GM19193 (cell line): Measurements from ENCODE around the gene FTO.

Source experiments
- POLR2A ChIP-seq: IDR thresholded peaks from 4 replicates; pipeline ENCODE4 v1.6.1; 2011; ENCODE audit not compliant: insufficient read depth, insufficient read length; ENCODE audit errors: extremely low read depth

The FTO gene

GRCh38 chr16:53732296-53732929 is 28.5 kb downstream of the FTO start:
- TF ChIP-seq POLR2A = no peak

GRCh38 chr16:53734908-53735307 is 31.0 kb downstream of the FTO start:
- TF ChIP-seq POLR2A = no peak

GRCh38 chr16:53736297-53736696 is 32.3 kb downstream of the FTO start:
- no peak for TF ChIP-seq POLR2A

DNA sequence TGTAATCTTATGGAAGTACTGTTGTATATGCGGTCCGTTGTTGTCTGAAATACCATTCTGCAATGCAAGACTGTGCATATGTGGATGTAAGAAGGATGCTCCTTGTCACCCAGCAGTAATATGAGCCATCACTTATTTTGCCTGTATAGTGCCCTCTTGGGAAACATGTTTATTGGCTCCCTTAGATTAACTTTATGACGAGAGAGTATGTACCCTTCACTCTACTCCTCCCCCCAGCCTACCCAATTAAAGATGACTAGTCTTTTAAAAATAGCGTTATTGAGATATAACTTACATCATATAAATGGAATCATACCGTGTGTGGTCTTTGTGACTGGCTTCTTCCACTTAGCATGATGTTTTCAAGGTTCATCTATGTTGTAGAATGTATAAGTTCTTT is 33.6 kb downstream of the FTO start:
- no peak for TF ChIP-seq POLR2A

DNA sequence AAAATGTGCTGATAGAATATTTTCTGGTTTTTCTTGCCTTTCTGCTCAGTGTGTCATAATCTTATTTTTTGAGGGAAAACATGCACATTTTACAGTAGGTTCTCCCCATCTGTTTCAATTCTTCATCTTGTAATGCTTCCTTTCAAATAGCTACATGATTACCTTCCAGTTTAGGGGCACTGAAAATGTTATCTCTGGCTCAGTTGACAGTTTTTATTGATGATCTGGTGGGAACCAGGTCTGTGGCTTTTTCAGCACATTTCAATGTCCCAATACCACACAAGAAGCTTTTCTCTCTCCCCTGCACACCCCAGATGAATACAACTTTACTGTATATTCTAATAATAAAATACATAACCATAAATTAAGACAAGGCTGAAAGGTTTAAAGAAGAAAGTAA is 36.5 kb downstream of the FTO start:
- no peak for TF ChIP-seq POLR2A

GRCh38 chr16:53740933-53741531 is 37.1 kb downstream of the FTO start:
- no peak for TF ChIP-seq POLR2A

DNA sequence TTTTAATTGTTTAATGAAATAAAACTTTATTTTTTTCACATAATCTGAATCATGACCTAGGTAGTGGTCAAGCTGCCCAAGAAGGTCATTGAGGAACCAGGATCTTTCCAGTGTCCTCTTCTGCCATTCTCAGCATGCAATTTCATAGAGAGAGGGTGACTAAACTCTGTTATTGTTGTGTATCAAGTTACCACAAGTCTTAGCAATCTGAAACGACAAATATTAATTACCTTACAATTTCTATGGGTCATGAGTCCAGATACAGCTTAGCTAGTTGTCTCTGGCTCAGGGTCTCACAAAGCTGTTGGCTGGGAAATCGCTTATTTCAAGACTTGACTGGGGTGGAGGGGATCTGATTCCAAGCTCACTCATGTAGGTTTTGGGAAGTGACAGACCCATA is 37.6 kb downstream of the FTO start:
- TF ChIP-seq POLR2A = no peak

GRCh38 chr16:53743149-53743566 is 39.2 kb downstream of the FTO start:
- TF ChIP-seq POLR2A = no peak

DNA sequence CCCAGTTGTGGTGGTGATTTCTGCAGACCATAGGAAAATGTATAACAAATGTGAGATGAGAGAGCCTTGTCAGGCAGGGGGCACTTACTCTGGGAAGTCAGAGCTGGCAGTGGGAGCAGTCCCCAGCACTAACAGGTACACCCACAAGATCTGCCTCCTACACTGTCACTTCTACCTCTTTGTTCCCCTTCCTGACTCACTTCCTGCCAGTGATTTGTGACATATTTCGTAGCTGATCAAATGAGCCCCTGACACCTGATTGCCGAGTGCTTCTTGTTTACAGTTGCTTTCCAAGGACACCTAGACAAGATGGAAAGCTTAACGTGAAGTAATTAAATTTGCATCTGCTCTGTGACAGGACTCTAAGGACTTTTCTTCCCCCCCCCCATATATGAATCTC is 40.5 kb downstream of the FTO start:
- TF ChIP-seq POLR2A = no peak

DNA sequence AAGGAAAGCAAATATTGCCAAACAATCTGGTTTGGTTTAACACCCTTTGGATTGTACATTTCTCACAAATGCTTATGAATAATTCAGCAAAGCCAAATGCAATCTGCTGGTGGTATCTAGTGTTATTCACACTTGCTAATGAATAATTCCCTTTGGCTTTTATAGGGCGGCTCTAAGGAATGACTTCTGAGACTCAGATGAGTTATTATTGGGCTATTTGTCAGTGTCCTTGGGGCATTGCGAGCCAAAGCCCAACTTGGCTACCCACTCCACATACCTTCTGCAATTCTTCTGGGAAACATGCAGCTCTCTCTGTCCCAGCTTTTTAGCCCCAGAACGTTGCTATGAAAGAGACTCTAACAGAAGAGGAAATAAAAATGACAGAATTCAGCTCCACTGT is 41.1 kb downstream of the FTO start:
- no peak for TF ChIP-seq POLR2A

GRCh38 chr16:53745753-53746266 is 41.9 kb downstream of the FTO start:
- no peak for TF ChIP-seq POLR2A

DNA sequence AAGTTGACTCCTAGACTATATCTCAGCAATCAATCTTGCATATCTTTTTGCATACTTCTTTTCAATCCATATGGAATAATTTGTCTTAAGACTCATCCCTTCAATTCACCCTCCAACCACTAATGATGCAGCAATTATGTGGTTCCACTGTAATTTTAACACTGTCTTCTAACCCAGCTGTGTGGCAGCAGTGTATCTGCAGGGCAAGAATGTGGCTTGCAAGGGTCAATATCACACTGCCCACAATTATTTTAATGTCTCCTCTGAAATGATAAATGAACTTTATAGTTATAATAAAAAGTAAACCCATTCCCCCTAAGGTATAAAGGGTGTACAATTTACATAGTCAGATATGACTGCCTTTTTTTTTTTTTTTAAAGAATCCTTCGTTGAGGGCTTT is 48.6 kb downstream of the FTO start:
- TF ChIP-seq POLR2A = no peak

DNA sequence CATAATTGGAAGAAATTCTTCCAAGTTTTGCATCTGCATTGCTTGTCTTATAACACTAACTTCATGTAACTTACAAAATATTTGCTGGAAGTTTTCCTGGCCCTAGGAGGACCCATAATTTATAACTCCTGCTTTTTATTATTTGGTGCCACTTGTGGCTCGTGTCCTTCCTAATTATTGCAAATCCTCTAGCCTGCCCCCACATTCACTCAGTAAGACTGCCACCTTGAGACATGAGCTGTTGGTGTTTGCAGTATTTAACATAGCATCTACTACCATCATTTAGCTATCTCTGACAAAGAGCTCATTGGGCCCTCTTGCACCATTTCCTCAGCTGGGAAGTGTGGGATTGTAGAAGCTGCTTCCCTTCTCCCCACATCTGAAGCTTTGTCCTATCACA is 49.5 kb downstream of the FTO start:
- no peak for TF ChIP-seq POLR2A

- TF ChIP-seq POLR2A = no peak
Measured at GRCh38 chr16:53755026-53755910, 51.3 kb downstream of the FTO start.

DNA sequence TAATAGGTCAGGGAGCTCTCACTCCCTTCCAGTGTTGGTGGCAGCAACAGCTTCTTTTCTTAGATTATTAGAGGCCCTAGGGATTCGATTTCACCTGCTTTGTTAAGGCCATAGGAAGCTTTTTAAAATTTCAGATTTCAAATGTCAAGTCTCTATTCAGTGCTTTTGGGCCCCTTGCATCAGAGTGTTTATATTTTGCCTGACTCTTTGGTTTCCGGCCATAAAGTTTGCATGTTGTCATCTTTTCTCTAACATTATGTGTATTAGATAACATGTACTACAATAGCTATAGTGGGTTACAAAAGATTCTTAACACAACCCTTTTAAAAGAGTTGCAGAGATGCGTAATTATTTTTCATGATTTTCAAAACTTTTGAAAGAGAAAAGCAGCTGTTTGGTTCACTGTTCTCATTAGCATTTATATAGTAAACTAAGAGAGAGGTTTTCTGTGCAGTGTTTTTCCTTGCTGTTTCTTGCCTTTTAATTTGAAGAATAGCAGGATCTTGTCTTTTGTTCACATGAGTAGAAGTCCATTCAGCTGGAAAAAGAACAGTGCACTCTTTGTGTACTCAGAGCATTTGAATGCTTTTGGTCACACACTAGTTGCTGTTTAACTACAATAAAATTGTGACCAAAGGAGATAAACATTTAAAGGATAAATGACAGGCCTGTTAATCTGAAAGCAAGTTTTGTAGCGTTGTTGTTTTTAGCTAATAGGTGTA is 52.5 kb downstream of the FTO start:
- TF ChIP-seq POLR2A = no peak
